CD14-positive monocyte (primary cell): ENCODE results near the gene PRICKLE4. TPM values are rescaled to one million over a fixed set of nuclear protein-coding genes. Genes with fewer than 3 reads are reported as not detected.

Experiments used
- DNase-seq, 3 donors: peaks; one replicate each; pipeline ENCODE4 v3.0.0-alpha.2; 2011 to 2022
- H2AFZ ChIP-seq: 2 replicates; pipeline ENCODE4 v1.6.0; 2012; ENCODE audit warnings: mild to moderate bottlenecking, low read depth, low read length, inconsistent platforms; ENCODE audit not compliant: insufficient read depth, poor library complexity, severe bottlenecking
- H3K27ac ChIP-seq, 2 donors: 1 replicate in 1 of 2; 2 replicates in 1 of 2; pipeline ENCODE4 v1.5.1; 2012 to 2013; ENCODE audit warnings: low read length in 2 of 2, control low read depth in 1 of 2, inconsistent platforms in 1 of 2, low read depth in 1 of 2, mild to moderate bottlenecking in 1 of 2
- H3K27me3 ChIP-seq, 2 donors: one replicate each; pipeline versions ENCODE4 v1.6.0 to v1.6.1; 2011 to 2013; ENCODE audit warnings: low read length in 2 of 2; ENCODE audit not compliant: control insufficient read depth in 2 of 2, insufficient read depth in 2 of 2
- H3K36me3 ChIP-seq, 2 donors: replicated peaks in 1 of 2; 1 replicate in 1 of 2; 2 replicates in 1 of 2; pipeline versions ENCODE4 v1.5.1 to v1.6.1; 2012 to 2013; ENCODE audit warnings: low read length in 2 of 2, control low read depth in 1 of 2, inconsistent platforms in 1 of 2, mild to moderate bottlenecking in 1 of 2; ENCODE audit not compliant: insufficient read depth in 2 of 2, control insufficient read depth in 1 of 2
- H3K4me1 ChIP-seq, 2 donors: 1 replicate in 1 of 2; 2 replicates in 1 of 2; pipeline versions ENCODE4 v1.5.1 to v1.6.1; 2012 to 2013; ENCODE audit warnings: low read length in 2 of 2, control low read depth in 1 of 2, inconsistent platforms in 1 of 2, mild to moderate bottlenecking in 1 of 2, moderate library complexity in 1 of 2; ENCODE audit not compliant: insufficient read depth in 2 of 2, control insufficient read depth in 1 of 2
- H3K4me2 ChIP-seq: replicated peaks from 2 replicates; pipeline ENCODE3; 2012; ENCODE audit warnings: low read length, moderate library complexity, mild to moderate bottlenecking; ENCODE audit not compliant: poor library complexity, severe bottlenecking; ENCODE audit errors: extremely low read depth
- H3K4me3 ChIP-seq, 3 experiments: fragments of 200-600 bp in 1 of 3; sonication (generic) in 1 of 3; replicated peaks in 1 of 3; 1 replicate in 2 of 3; 2 replicates in 1 of 3; pipeline ENCODE4 v1.5.1; 2011 to 2013; ENCODE audit warnings: low read length in 3 of 3, mild to moderate bottlenecking in 3 of 3, control low read depth in 2 of 3, low read depth in 2 of 3, inconsistent platforms in 1 of 3, moderate library complexity in 1 of 3
- H3K79me2 ChIP-seq: 2 replicates; pipeline ENCODE4 v1.6.0; 2012; ENCODE audit warnings: mild to moderate bottlenecking, control low read depth, inconsistent platforms, low read length, moderate library complexity; ENCODE audit not compliant: insufficient read depth
- H3K9ac ChIP-seq: 2 replicates; pipeline ENCODE4 v1.6.0; 2017; ENCODE audit warnings: low read length, mild to moderate bottlenecking; ENCODE audit not compliant: insufficient read depth, poor library complexity, severe bottlenecking
- H3K9me3 ChIP-seq, 2 donors: replicated peaks in 1 of 2; 1 replicate in 1 of 2; 2 replicates in 1 of 2; pipeline versions ENCODE4 v1.5.1 to v1.6.1; 2012 to 2013; ENCODE audit warnings: low read length in 2 of 2, control low read depth in 1 of 2; ENCODE audit not compliant: control insufficient read depth in 1 of 2, insufficient read depth in 1 of 2
- H4K20me1 ChIP-seq: 2 replicates; pipeline ENCODE4 v1.6.0; 2012; ENCODE audit warnings: mild to moderate bottlenecking, low read length, control low read depth, moderate library complexity; ENCODE audit not compliant: insufficient read depth
- H3K27ac Mint-ChIP-seq, 7 donors: one replicate each; pipeline ENCODE4 v1.8.0; 2020; ENCODE audit warnings: mild to moderate bottlenecking in 7 of 7, mixed read lengths in 7 of 7, moderate library complexity in 6 of 7, inconsistent platforms in 2 of 7
- H3K27me3 Mint-ChIP-seq, 3 donors: one replicate each; pipeline ENCODE4 v1.8.0; 2021 to 2022; ENCODE audit warnings: low read depth in 3 of 3, mild to moderate bottlenecking in 3 of 3, mixed read lengths in 3 of 3, moderate library complexity in 3 of 3, inconsistent platforms in 1 of 3
- H3K36me3 Mint-ChIP-seq, 2 donors: one replicate each; pipeline ENCODE4 v1.8.0; 2020; ENCODE audit warnings: mixed read lengths in 2 of 2, inconsistent platforms in 1 of 2, mild to moderate bottlenecking in 1 of 2
- H3K4me1 Mint-ChIP-seq: one replicate; pipeline ENCODE4 v1.8.0; 2020; ENCODE audit warnings: mild to moderate bottlenecking, mixed read lengths
- H3K4me3 Mint-ChIP-seq, 2 donors: one replicate each; pipeline ENCODE4 v1.8.0; 2020; ENCODE audit warnings: mild to moderate bottlenecking in 2 of 2, mixed read lengths in 2 of 2, moderate library complexity in 1 of 2
- H3K9me3 Mint-ChIP-seq, 7 donors: one replicate each; pipeline ENCODE4 v1.8.0; 2020 to 2022; ENCODE audit warnings: mixed read lengths in 7 of 7, mild to moderate bottlenecking in 6 of 7, moderate library complexity in 6 of 7, inconsistent platforms in 2 of 7
- WGBS: methylation state at CpG from one replicate; pipeline ENCODE4 v1.1.5; 2013; ENCODE audit warnings: missing lambda C conversion rate; ENCODE audit not compliant: insufficient coverage; 5-methylcytosine and 5-hydroxymethylcytosine counted together
- intact Hi-C, 2 donors: fragments of 100-400 bp; cut with micrococcal nuclease; formaldehyde crosslinking; loops; one replicate each; pipeline versions ENCODE4 v1.15.0 to v1.15.1; 2023
- polyA plus RNA-seq, 3 donors: library from polyadenylated mRNA; depleted of rRNA in 1 of 3; unstranded in 2 of 3; stranded (reverse) in 1 of 3; fragments of 300-500 nt in 2 of 3; fragments of >200 nt in 1 of 3; fragmentation: Illumina TruSeq in 2 of 3; gene quantifications; 1 replicate in 2 of 3; 2 replicates in 1 of 3; pipeline ENCODE4 v1.2.3, GENCODE V29; 2012 to 2021
- TF ChIP-seq, protein P1 (sequence below): fragments of 200-600 bp; IDR thresholded peaks from one replicate; pipeline ENCODE4 v1.8.0; 2022; ENCODE audit warnings: antibody characterized with exemption, mild to moderate bottlenecking

Gene PRICKLE4
- polyA plus RNA-seq, 3 donors: 0.88 TPM; not detected in 2

DNA sequence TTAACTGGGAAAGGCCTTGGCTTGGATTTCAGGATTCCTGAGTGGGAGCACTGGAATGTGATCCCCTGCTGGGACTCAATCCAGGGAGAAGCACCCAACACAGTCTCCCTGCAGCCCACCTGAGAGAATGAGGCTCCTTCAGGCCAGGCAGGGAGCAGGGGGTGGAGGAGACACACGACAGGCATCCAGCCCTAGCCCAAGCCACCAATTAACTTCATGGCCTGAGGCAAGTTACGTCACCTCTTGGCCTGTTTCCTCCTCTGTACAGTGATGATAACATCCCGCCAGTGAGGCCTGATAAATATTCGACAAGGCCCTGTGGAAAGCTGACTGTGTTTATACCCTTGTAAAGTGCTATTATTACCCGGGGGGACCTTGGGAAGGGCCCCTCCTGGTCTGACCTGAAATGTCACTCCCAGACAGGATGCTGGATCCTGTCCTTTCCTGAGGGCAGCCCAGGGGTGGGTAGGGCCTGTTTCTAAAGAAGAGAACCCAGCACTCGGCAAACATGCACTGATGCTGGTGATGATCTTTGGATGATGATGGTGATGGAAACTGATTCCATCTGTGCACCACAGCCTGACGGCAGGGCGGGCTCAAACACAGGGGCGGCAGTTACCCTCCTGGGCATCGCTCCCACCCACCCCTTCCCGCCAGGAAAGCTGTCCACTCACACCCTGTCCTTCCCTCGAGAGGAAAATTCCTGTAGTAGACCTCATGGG, 13.3 kb upstream of the PRICKLE4 start:
- H3K27ac Mint-ChIP-seq: peak overlapping the region in 2 of 7 donors; percentile 46 to 77
- no peaks in the 10 kb centered on the region for H3K79me2 ChIP-seq
- no peak overlapping the region for H3K9ac ChIP-seq
- TF ChIP-seq, protein P1, sequence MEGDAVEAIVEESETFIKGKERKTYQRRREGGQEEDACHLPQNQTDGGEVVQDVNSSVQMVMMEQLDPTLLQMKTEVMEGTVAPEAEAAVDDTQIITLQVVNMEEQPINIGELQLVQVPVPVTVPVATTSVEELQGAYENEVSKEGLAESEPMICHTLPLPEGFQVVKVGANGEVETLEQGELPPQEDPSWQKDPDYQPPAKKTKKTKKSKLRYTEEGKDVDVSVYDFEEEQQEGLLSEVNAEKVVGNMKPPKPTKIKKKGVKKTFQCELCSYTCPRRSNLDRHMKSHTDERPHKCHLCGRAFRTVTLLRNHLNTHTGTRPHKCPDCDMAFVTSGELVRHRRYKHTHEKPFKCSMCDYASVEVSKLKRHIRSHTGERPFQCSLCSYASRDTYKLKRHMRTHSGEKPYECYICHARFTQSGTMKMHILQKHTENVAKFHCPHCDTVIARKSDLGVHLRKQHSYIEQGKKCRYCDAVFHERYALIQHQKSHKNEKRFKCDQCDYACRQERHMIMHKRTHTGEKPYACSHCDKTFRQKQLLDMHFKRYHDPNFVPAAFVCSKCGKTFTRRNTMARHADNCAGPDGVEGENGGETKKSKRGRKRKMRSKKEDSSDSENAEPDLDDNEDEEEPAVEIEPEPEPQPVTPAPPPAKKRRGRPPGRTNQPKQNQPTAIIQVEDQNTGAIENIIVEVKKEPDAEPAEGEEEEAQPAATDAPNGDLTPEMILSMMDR: no peak
- no peaks in the 10 kb centered on the region for H3K27me3 ChIP-seq
- no peaks in the 10 kb centered on the region for H3K9me3 Mint-ChIP-seq
- intact Hi-C loops: loop anchor here in 1 of 2 donors (10.0 kb wide), 1 partner anchor 162 kb away; no protein-coding TSS in a partner anchor
- H3K27me3 Mint-ChIP-seq: peaks cover 0 to 4% (median 0%) of the 10 kb centered on the region in 3 donors
- H4K20me1 ChIP-seq: no peaks in the 10 kb centered on the region
- H3K4me1 Mint-ChIP-seq: peaks cover 2% of the 10 kb centered on the region
- no peaks in the 10 kb centered on the region for H3K9me3 ChIP-seq
- no peaks in the 10 kb centered on the region for H3K4me1 ChIP-seq
- H3K36me3 ChIP-seq: peaks cover 22 to 29% of the 10 kb centered on the region in 2 donors
- no peak overlapping the region for H3K27ac ChIP-seq
- no peak overlapping the region for H3K4me2 ChIP-seq
- DNase-seq: no peak
- no peak overlapping the region for H2AFZ ChIP-seq
- peaks cover 27 to 30% of the 10 kb centered on the region in 2 donors for H3K36me3 Mint-ChIP-seq
- no peak overlapping the region for H3K4me3 Mint-ChIP-seq
- 65% methylated on average over 8 of the region's 12 CpGs for WGBS
- H3K4me3 ChIP-seq: no peak overlapping the region

DNA sequence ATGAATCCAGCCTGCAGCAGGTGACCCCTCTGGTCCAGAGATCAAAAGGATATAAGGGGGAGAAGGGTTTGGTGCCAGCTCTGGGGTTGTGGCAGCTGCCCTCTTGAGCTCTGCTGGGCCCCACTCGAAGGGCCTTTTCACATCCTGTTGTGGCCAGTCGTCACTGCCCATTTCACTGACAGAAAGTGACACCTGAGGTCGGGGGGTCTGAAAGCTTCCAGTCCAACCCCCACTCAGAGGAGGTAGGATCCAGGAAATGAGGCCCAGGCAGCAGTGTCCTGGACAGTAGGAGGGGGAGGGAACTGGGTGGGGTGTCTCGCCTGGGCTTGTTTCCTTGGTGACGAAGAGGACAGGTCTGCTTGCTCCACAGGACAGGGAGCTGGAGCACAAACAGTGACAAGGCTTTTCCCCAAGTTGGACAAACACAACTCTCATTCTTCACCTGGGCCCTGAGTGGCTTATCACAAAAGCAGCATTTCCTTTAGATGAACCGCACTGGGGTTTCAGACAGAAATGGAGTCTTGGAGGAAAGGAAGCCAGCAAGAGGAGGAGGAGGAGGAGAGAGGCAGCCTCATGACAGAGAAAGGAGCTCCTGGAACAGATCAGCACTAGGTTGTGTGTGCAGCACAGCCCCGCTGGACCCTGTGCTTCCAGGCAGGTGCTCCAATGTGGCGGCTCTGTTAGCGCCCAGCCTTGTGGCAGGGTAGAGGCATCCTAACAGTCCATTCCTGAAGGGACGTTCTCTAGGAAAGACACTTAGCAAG, 11.9 kb upstream of the PRICKLE4 start:
- H3K27ac ChIP-seq: no peak overlapping the region
- H3K9ac ChIP-seq: no peak overlapping the region
- Mint-ChIP-seq H3K27ac (peak overlapping the region in 1 of 7 donors; percentile 19), H3K36me3 (peaks cover 37 to 45% of the 10 kb centered on the region in 2 donors), H3K4me1 (peaks cover 2% of the 10 kb centered on the region), H3K27me3 (no peaks in the 10 kb centered on the region), H3K9me3 (no peaks in the 10 kb centered on the region), H3K4me3 (no peak overlapping the region)
- TF ChIP-seq, protein P1: no peak
- no peak overlapping the region for H3K4me2 ChIP-seq
- WGBS: 36% methylated on average over 9 of the region's 10 CpGs
- intact Hi-C loops: loop anchor here in 1 of 2 donors (10.0 kb wide), 1 partner anchor 164 kb away; no protein-coding TSS in a partner anchor
- no peaks in the 10 kb centered on the region for H4K20me1 ChIP-seq
- no peak overlapping the region for H2AFZ ChIP-seq
- H3K4me3 ChIP-seq: no peak overlapping the region
- no peaks in the 10 kb centered on the region for H3K9me3 ChIP-seq
- H3K4me1 ChIP-seq: no peaks in the 10 kb centered on the region
- peaks cover 28 to 44% of the 10 kb centered on the region in 2 donors for H3K36me3 ChIP-seq
- H3K27me3 ChIP-seq: no peaks in the 10 kb centered on the region
- no peak for DNase-seq
- no peaks in the 10 kb centered on the region for H3K79me2 ChIP-seq
